A549 treated with RU486 at 1 μM for 4 hours (cell line): ENCODE data around the gene LGI4. TPM values are rescaled to one million over a fixed set of nuclear protein-coding genes. Genes with fewer than 3 reads are reported as not detected.

Experiments
- total RNA-seq: library from RNA; stranded (reverse); fragments of 200-300 nt; extraction: Qiagen RNA extraction; gene quantifications from 5 replicates; pipeline ENCODE4 v1.2.3, GENCODE V29; 2022; ENCODE audit warnings: low read depth

Gene LGI4
- total RNA-seq = 0.06 to 0.21 TPM (median 0.16 TPM) in 5 replicates

GRCh38 chr19:35134601-35135242 is at the start of gene LGI4:
Gene LGI4, minus strand, starts transcription at chr19:35135059. Its CDS starts 379 bp downstream, at chr19:35134680.

GRCh38 chr19:35154525-35155406 is 19.9 kb upstream of the LGI4 start, which contains the start of gene FXYD5:
Gene FXYD5, plus strand, starts transcription at chr19:35154735. Its CDS starts 816 bp downstream, at chr19:35155551.

GRCh38 chr19:35143231-35143715 is 8.4 kb upstream of the LGI4 start, which contains the start of gene FXYD7:
Gene FXYD7, plus strand, starts transcription at chr19:35143255. Its CDS starts 79 bp downstream, at chr19:35143334.

GRCh38 chr19:35138305-35138892 is 3.5 kb upstream of the LGI4 start, which contains the start of gene FXYD1:
Gene FXYD1, plus strand, starts transcription at chr19:35138824. Its CDS starts 1,256 bp downstream, at chr19:35140080.

GRCh38 chr19:35115177-35115951 is 19.5 kb downstream of the LGI4 start, which contains the start of gene FXYD3:
Gene FXYD3, plus strand, starts transcription at chr19:35115823. Its CDS starts 3,554 bp downstream, at chr19:35119377.

Other genes starting within 250 kb of the LGI4 start
- 4.4 to 6.1 TPM (median 5.5 TPM) in 5 replicates for gene ZNF30, start 208.2 kb downstream of the LGI4 start, total RNA-seq
- 1.8 to 1.9 TPM (median 1.9 TPM) in 5 replicates for gene ZNF792, start 170.8 kb downstream of the LGI4 start, total RNA-seq
- 110 to 142 TPM (median 131 TPM) in 5 replicates for gene GRAMD1A, start 134.7 kb downstream of the LGI4 start, total RNA-seq
- gene SCN1B, start 104.6 kb downstream of the LGI4 start, total RNA-seq = 9.6 to 19.7 TPM (median 15.9 TPM) in 5 replicates
- 0.10 to 0.34 TPM (median 0.24 TPM) in 5 replicates for gene HPN, start 93.3 kb downstream of the LGI4 start, total RNA-seq
- 0.21 to 0.57 TPM (median 0.28 TPM) in 3 of 5 replicates, not detected in the others for gene FXYD3, start 19.2 kb downstream of the LGI4 start, total RNA-seq
- 0.37 TPM in 1 of 5 replicates, not detected in the others for gene FXYD1, start 3.8 kb upstream of the LGI4 start, total RNA-seq
- gene FXYD7, start 8.2 kb upstream of the LGI4 start, total RNA-seq = 0.22 to 0.33 TPM (median 0.30 TPM) in 4 of 5 replicates, not detected in the other
- 190 to 236 TPM (median 225 TPM) in 5 replicates for gene FXYD5, start 19.7 kb upstream of the LGI4 start, total RNA-seq
- not detected in 5 replicates for gene FAM187B, start 93.7 kb upstream of the LGI4 start, total RNA-seq
- gene LSR, start 113.9 kb upstream of the LGI4 start, total RNA-seq = 6.4 to 11.6 TPM (median 10.4 TPM) in 5 replicates
- 129 to 163 TPM (median 162 TPM) in 5 replicates for gene USF2, start 133.9 kb upstream of the LGI4 start, total RNA-seq
- gene HAMP, start 147.5 kb upstream of the LGI4 start, total RNA-seq = 0.31 TPM in 1 of 5 replicates, not detected in the others
- gene MAG, start 157.1 kb upstream of the LGI4 start, total RNA-seq = not detected in 5 replicates
- gene CD22, start 194.1 kb upstream of the LGI4 start, total RNA-seq = 0.49 to 2.2 TPM (median 0.81 TPM) in 5 replicates
- 0.06 TPM in 1 of 5 replicates, not detected in the others for gene FFAR1, start 212.8 kb upstream of the LGI4 start, total RNA-seq
- gene FFAR3, start 223.4 kb upstream of the LGI4 start, total RNA-seq = not detected in 5 replicates
- not detected in 5 replicates for gene GPR42, start 236.0 kb upstream of the LGI4 start, total RNA-seq